ENCODE data around the gene BLOC1S6.
"Not testable (repeated sequence)": the region's sequence is repeated elsewhere in the genome, so short reads cannot be mapped to it uniquely, and the experiment has no call there.

The BLOC1S6 gene

GRCh38 chr15:45641999-45642932, 55.1 kb downstream of the BLOC1S6 start:
- DNase-seq, result no peak

GRCh38 chr15:45644437-45644836, 57.3 kb downstream of the BLOC1S6 start:
- no peak for DNase-seq

- DNase-seq, result no peak
These were observed 58.1 kb downstream of the BLOC1S6 start for GRCh38 chr15:45645026-45645980.

- DNase-seq, result no peak
These were observed 59.0 kb downstream of the BLOC1S6 start for GRCh38 chr15:45646220-45646619.

GRCh38 chr15:45647828-45648227, 60.6 kb downstream of the BLOC1S6 start:
- DNase-seq, result no peak

- DNase-seq, result no peak
These were observed 61.5 kb downstream of the BLOC1S6 start for GRCh38 chr15:45648521-45649200.

GRCh38 chr15:45650007-45650406, 62.8 kb downstream of the BLOC1S6 start:
- DNase-seq, result not testable (repeated sequence)

GRCh38 chr15:45650889-45651525, 63.8 kb downstream of the BLOC1S6 start:
- DNase-seq, result no peak

GRCh38 chr15:45653702-45654424, 66.7 kb downstream of the BLOC1S6 start:
- DNase-seq, result no peak

GRCh38 chr15:45654749-45655148, 67.6 kb downstream of the BLOC1S6 start:
- DNase-seq, result no peak

- no peak for DNase-seq
These were observed 70.1 kb downstream of the BLOC1S6 start for GRCh38 chr15:45657254-45657653.

GRCh38 chr15:45657764-45658545, 70.8 kb downstream of the BLOC1S6 start:
- no peak for DNase-seq

Data from retina (tissue), 1 donor.